Measurements from ENCODE around the gene PAPOLB. TPM values are rescaled to one million over a fixed set of nuclear protein-coding genes. Genes with fewer than 3 reads are reported as not detected.

The PAPOLB gene
- total and polyA plus RNA-seq, 2 of the 8 experiments (the other 6 are each of a cell fraction or from before 2014, with no cell fraction given): 0.02 to 0.15 TPM

DNA sequence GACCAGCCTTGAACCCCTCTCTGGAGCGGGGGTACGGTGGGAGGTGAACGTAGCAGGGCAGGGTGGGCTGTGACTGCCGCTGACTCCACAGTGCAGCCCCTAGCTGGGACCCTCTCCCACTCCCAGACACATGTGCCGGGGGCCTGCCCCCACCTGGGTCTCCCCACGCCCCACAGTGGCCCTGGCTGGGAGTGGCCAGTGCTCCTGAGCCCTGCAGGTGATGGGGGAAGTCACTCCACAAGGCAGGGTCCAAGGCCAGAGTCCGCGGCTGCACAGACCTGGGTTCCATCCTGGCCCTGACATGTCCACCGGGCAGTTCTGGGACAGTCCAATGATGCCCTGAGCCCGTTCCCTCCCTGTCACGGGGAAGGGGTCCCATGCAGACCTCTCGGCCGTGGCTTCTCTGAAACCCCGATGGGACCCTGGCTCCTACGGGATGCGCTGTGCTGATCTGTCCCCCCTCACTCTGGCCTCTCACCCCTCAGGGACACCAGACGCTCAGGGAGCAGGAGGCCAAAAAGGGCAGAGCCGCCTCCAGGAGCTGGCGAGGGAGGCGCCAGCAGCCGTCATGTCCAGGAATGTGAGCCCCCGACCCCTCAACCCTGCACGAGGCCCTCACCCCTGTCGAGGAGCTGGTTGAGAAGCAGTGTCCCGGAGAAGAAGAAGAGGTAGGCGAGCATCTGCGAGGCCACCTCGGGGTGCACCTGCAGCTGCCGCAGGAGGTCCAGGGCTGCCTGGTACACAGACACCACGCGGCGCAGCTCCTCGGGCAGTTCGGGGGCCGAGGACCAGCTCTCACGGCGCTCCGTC is 46.0 kb downstream of the PAPOLB start:
- DNase-seq (ENCODE audit: low read depth in 1 of 2, low spot score in 2 of 2): peak in 1 of 2 experiments; percentile 61

More for the DNA sequence above, 46.0 kb downstream of the PAPOLB start:
- Histone ChIP-seq H3K36me3 (ENCODE audit: control insufficient read depth in 2 of 4, insufficient read depth in 4 of 4, low read length in 3 of 4) (no peaks in the 10 kb centered on the region), H3K79me2 (ENCODE audit: control insufficient read depth in 1 of 2, insufficient read depth in 2 of 2, low read length in 2 of 2) (no peaks in the 10 kb centered on the region), H3K23me2 (ENCODE audit: low read depth, low read length) (no peaks in the 10 kb centered on the region), H4K20me1 (replicated peaks in 1 of 2; ENCODE audit: control insufficient read depth in 1 of 2, insufficient read depth in 2 of 2, low read length in 2 of 2) (peaks cover 0 to 2% of the 10 kb centered on the region in 2 experiments), H3K4me2 (ENCODE audit: insufficient read depth in 1 of 2, low read depth in 2 of 2, low read length in 2 of 2) (no peak overlapping the region), H3K27me3 (replicated peaks in 1 of 4; ENCODE audit: control insufficient read depth in 3 of 4, extremely low read depth in 1 of 4, insufficient read depth in 3 of 4, low read length in 3 of 4) (no peaks in the 10 kb centered on the region), H3K14ac (ENCODE audit: insufficient read length) (no peak overlapping the region), H3K9me3 (ENCODE audit: insufficient read depth in 2 of 2, low read depth in 1 of 2, low read length in 1 of 2) (no peaks in the 10 kb centered on the region), H3K9ac (replicated peaks in 1 of 4; ENCODE audit: extremely low read depth in 1 of 4, low read depth in 3 of 4, low read length in 3 of 4) (no peak overlapping the region), H4K5ac (ENCODE audit: insufficient read length, low read depth, low read length) (no peak overlapping the region), H3K18ac (ENCODE audit: extremely low read depth, low read length) (no peak overlapping the region), H3K56ac (replicated peaks; ENCODE audit: insufficient read length, low read depth, low read length) (no peak overlapping the region), H3K23ac (ENCODE audit: insufficient read length) (no peak overlapping the region), H2BK20ac (ENCODE audit: low read length) (no peak overlapping the region), H3K4ac (replicated peaks; ENCODE audit: insufficient read length, low read depth, low read length) (no peak overlapping the region), H3K4me3 (ENCODE audit: extremely low read depth in 1 of 4, insufficient read depth in 2 of 4, low read depth in 3 of 4, low read length in 4 of 4) (no peak overlapping the region), H2AK5ac (ENCODE audit: low read depth, low read length) (no peak overlapping the region), H2BK120ac (replicated peaks; ENCODE audit: low read depth, low read length) (no peak overlapping the region), H3K4me1 (replicated peaks in 1 of 4; ENCODE audit: control insufficient read depth in 3 of 4, insufficient read depth in 4 of 4, low read length in 3 of 4) (no peaks in the 10 kb centered on the region), H3K27ac (ENCODE audit: low read depth, low read length) (no peak overlapping the region), H3K79me1 (ENCODE audit: low read depth, low read length) (no peaks in the 10 kb centered on the region), H2BK5ac (ENCODE audit: low read depth, low read length) (no peak overlapping the region), H4K8ac (ENCODE audit: extremely low read depth, insufficient read depth, low read length) (peak overlapping the region; percentile 71), H4K91ac (replicated peaks; ENCODE audit: insufficient read length, low read length) (no peak overlapping the region), H2AFZ (ENCODE audit: low read length) (no peak overlapping the region), H2BK12ac (ENCODE audit: low read depth, low read length) (no peak overlapping the region), H2BK15ac (ENCODE audit: low read length) (no peak overlapping the region)
- 86% methylated on average over 31 of the region's 38 CpGs; no CpG with 5 or more reads in 1 of the 2 experiments for WGBS, 2 experiments (ENCODE audit: extremely low coverage in 1 of 2, insufficient coverage in 1 of 2, insufficient read length in 1 of 2, insufficient replicate concordance in 2 of 2, low coverage in 1 of 2, low lambda C conversion rate in 2 of 2, missing lambda C conversion rate in 1 of 2)
- POLR2A ChIA-PET (ENCODE audit: partially characterized antibody): interaction anchor here (0.6 to 1.3 kb wide), 4 partner anchors 9 to 163 kb away, joined by 3 to 4 read pairs (median 4); no protein-coding TSS in a partner anchor
- TF ChIP-seq RAD21 (IDR thresholded peaks at IDR 0.05 in 1 of 2, conservative IDR thresholded peaks at IDR 0.05 in 1 of 2; ENCODE audit: low read depth in 2 of 2, low read length in 2 of 2) (peak in 1 of 2 experiments; percentile 36; a peak in 2 of 4 replicates), NANOG (IDR thresholded peaks at IDR 0.05; ENCODE audit: insufficient read depth, low read depth, low read length, poor library complexity, severe bottlenecking) (no peak), CTCF (IDR thresholded peaks at IDR 0.05; ENCODE audit: control extremely low read depth in 1 of 3, insufficient read depth in 1 of 3, low read depth in 1 of 3, low read length in 3 of 3) (peak; percentile 38 to 59 (median 38); a peak in 3 of 4 replicates)
- no peak for FAIRE-seq
- CTCF ChIA-PET (ENCODE audit: partially characterized antibody): interaction anchor here (0.6 to 4.8 kb wide), 20 partner anchors 8 to 273 kb away, joined by 3 to 59 read pairs (median 3); no protein-coding TSS in a partner anchor

Measured in H1 (cell line).